Measurements from ENCODE around the gene FSCN2. TPM values are rescaled to one million over a fixed set of nuclear protein-coding genes. Genes with fewer than 3 reads are reported as not detected.

FSCN2 gene
- polyA plus RNA-seq, 1 donor (not counting 4 experiments of a cell fraction or from before 2014, with no cell fraction given): not detected

- TF ChIP-seq CTCF (optimal IDR thresholded peaks at IDR 0.05 in 1 of 3, IDR thresholded peaks at IDR 0.05 in 1 of 3, conservative IDR thresholded peaks at IDR 0.05 in 1 of 3; ENCODE audit: extremely low read depth in 1 of 3, insufficient read depth in 2 of 3, low read length in 3 of 3): no peak
- no peak for TF ChIP-seq EZH2 (IDR thresholded peaks at IDR 0.05; ENCODE audit: low read length)
- Histone ChIP-seq H3K4me2 (ENCODE audit: control insufficient read depth, extremely low read depth, insufficient read depth, low read depth, low read length) (no peak overlapping the region), H3K27ac (ENCODE audit: control insufficient read depth, insufficient read depth, low read length) (no peak overlapping the region), H3K79me2 (ENCODE audit: control insufficient read depth, insufficient read depth, low read length) (peaks cover 3% of the 10 kb centered on the region), H3K4me3 (ENCODE audit: control insufficient read depth in 2 of 3, extremely low read depth in 1 of 3, insufficient read depth in 2 of 3, low read depth in 1 of 3, low read length in 3 of 3) (no peak overlapping the region), H2AFZ (ENCODE audit: control insufficient read depth, low read length) (no peak overlapping the region), H3K9me1 (ENCODE audit: control insufficient read depth, extremely low read depth, insufficient read depth, low read length) (peaks cover 2% of the 10 kb centered on the region), H3K4me1 (ENCODE audit: control insufficient read depth, extremely low read depth, insufficient read depth, low read length) (peaks cover 26% of the 10 kb centered on the region), H3K9me3 (ENCODE audit: control insufficient read depth, low read depth, low read length) (no peaks in the 10 kb centered on the region), H3K9ac (ENCODE audit: control insufficient read depth, extremely low read depth, insufficient read depth, low read length) (no peak overlapping the region), H3K36me3 (ENCODE audit: control insufficient read depth in 2 of 2, extremely low read depth in 1 of 2, insufficient read depth in 2 of 2, low read length in 2 of 2) (peaks cover 17 to 50% of the 10 kb centered on the region in 2 experiments), H3K27me3 (ENCODE audit: control insufficient read depth, extremely low read depth, insufficient read depth, low read length) (no peaks in the 10 kb centered on the region), H4K20me1 (ENCODE audit: control insufficient read depth, extremely low read depth, insufficient read depth, low read length) (peaks cover 3% of the 10 kb centered on the region)
- DNase-seq (ENCODE audit: low read depth, low spot score) (no peak), FAIRE-seq (no peak)
- dilution Hi-C loops (cut with MboI; ENCODE audit: extremely low pct_ligation_motif_present, low sequenced_read_pairs): no loop called here
Observed at GRCh38 chr17:81563861-81564586, 35.8 kb downstream of the FSCN2 start.

GRCh38 chr17:81564778-81565177, 36.6 kb downstream of the FSCN2 start:
- no peak overlapping the region for H3K4me2 ChIP-seq (ENCODE audit: control insufficient read depth, extremely low read depth, insufficient read depth, low read depth, low read length)
- H3K9ac ChIP-seq (ENCODE audit: control insufficient read depth, extremely low read depth, insufficient read depth, low read length): no peak overlapping the region

More at GRCh38 chr17:81564778-81565177, 36.6 kb downstream of the FSCN2 start:
- no peaks in the 10 kb centered on the region for H3K27me3 ChIP-seq (ENCODE audit: control insufficient read depth, extremely low read depth, insufficient read depth, low read length)
- no peak overlapping the region for H2AFZ ChIP-seq (ENCODE audit: control insufficient read depth, low read length)
- TF ChIP-seq CTCF (optimal IDR thresholded peaks at IDR 0.05 in 1 of 3, IDR thresholded peaks at IDR 0.05 in 1 of 3, conservative IDR thresholded peaks at IDR 0.05 in 1 of 3; ENCODE audit: extremely low read depth in 1 of 3, insufficient read depth in 2 of 3, low read length in 3 of 3): no peak
- no peak for TF ChIP-seq EZH2 (IDR thresholded peaks at IDR 0.05; ENCODE audit: low read length)
- peaks cover 19 to 52% of the 10 kb centered on the region in 2 experiments for H3K36me3 ChIP-seq (ENCODE audit: control insufficient read depth in 2 of 2, extremely low read depth in 1 of 2, insufficient read depth in 2 of 2, low read length in 2 of 2)
- FAIRE-seq (no peak), DNase-seq (ENCODE audit: low read depth, low spot score) (no peak)
- H3K9me3 ChIP-seq (ENCODE audit: control insufficient read depth, low read depth, low read length): no peaks in the 10 kb centered on the region
- dilution Hi-C loops (cut with MboI; ENCODE audit: extremely low pct_ligation_motif_present, low sequenced_read_pairs): no loop called here
- peaks cover 3% of the 10 kb centered on the region for H4K20me1 ChIP-seq (ENCODE audit: control insufficient read depth, extremely low read depth, insufficient read depth, low read length)
- H3K4me3 ChIP-seq (ENCODE audit: control insufficient read depth in 2 of 3, extremely low read depth in 1 of 3, insufficient read depth in 2 of 3, low read depth in 1 of 3, low read length in 3 of 3): no peak overlapping the region
- H3K27ac ChIP-seq (ENCODE audit: control insufficient read depth, insufficient read depth, low read length): no peak overlapping the region
- peaks cover 2% of the 10 kb centered on the region for H3K9me1 ChIP-seq (ENCODE audit: control insufficient read depth, extremely low read depth, insufficient read depth, low read length)
- H3K4me1 ChIP-seq (ENCODE audit: control insufficient read depth, extremely low read depth, insufficient read depth, low read length): peaks cover 26% of the 10 kb centered on the region
- peaks cover 3% of the 10 kb centered on the region for H3K79me2 ChIP-seq (ENCODE audit: control insufficient read depth, insufficient read depth, low read length)
